ENCODE results near the gene ICA1.

DNA sequence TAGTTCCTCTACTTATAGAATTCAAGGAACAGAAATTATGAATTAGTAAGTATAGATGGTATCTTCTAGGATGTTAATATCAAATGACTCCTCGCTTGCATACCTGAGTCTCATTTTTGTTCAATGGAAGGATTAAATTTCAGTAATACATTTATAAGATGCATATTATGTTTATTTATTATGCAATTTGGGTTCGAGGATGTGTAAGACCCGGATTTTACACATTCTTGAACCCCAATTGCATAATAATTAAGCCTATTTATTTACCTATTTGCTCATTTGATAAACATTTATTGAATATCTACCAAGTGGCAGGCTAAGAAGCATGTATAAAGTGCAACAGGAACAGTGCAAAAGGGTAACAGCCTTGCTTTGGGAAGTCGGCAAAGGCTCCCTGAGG is 52.6 kb downstream of the ICA1 start:
- TF ChIP-seq, protein P1, sequence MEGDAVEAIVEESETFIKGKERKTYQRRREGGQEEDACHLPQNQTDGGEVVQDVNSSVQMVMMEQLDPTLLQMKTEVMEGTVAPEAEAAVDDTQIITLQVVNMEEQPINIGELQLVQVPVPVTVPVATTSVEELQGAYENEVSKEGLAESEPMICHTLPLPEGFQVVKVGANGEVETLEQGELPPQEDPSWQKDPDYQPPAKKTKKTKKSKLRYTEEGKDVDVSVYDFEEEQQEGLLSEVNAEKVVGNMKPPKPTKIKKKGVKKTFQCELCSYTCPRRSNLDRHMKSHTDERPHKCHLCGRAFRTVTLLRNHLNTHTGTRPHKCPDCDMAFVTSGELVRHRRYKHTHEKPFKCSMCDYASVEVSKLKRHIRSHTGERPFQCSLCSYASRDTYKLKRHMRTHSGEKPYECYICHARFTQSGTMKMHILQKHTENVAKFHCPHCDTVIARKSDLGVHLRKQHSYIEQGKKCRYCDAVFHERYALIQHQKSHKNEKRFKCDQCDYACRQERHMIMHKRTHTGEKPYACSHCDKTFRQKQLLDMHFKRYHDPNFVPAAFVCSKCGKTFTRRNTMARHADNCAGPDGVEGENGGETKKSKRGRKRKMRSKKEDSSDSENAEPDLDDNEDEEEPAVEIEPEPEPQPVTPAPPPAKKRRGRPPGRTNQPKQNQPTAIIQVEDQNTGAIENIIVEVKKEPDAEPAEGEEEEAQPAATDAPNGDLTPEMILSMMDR (IDR thresholded peaks at IDR 0.05), result no peak
- TF ChIP-seq POLR2A (IDR thresholded peaks at IDR 0.05), result no peak

Measured in body of pancreas (tissue), 4 donors.